Measurements from ENCODE around the gene VPREB1. TPM values are rescaled to one million over a fixed set of nuclear protein-coding genes. Genes with fewer than 3 reads are reported as not detected.
"Not testable (repeated sequence)": the region's sequence is repeated elsewhere in the genome, so short reads cannot be mapped to it uniquely, and the experiment has no call there.

VPREB1 gene
- total RNA-seq, 6 donors from 2014 or later: not detected

DNA sequence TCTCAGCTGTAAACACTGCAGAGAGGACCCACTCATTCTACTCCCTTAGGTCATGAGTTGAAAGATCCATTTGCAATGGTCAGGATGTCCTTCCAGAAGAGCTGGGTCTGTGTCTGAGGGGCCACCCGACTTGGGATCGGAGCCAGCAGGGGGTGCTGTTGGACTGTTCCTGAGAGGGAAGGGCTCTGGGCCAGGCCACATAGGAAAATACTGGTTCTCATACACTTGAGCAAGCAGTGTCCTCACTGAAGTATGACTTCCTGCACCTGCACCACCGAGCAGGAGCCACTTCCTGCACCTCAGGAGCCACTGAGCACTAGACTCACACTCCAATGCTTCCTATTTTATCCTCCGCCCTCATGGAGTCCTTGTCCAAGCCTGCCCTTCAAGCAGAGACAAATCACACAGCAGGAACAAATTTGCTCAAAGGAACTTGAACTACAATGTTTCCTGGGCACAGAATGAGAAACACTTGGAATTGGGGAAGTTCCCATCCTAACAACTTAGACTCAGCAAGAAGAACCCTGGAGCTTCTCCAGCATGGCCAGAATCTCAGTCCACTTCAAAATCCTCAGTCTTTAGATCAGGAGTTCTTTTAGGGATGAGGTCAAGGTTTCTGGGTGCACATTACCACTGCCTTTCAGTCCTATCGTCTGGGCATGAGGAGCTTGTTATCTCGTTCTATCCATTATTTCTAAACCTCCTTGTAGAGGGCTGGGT is 36.6 kb upstream of the VPREB1 start:
- peak in 1 of 2 donors; percentile 70 for DNase-seq
- 15 to 43% methylated on average over 3 to 6 of the region's 6 CpGs for WGBS, 2 donors
- H3K27ac ChIP-seq: no peak overlapping the region
- no peak overlapping the region for H3K4me3 ChIP-seq
- no peaks in the 10 kb centered on the region for H3K9me3 ChIP-seq
- TF ChIP-seq, protein P1, sequence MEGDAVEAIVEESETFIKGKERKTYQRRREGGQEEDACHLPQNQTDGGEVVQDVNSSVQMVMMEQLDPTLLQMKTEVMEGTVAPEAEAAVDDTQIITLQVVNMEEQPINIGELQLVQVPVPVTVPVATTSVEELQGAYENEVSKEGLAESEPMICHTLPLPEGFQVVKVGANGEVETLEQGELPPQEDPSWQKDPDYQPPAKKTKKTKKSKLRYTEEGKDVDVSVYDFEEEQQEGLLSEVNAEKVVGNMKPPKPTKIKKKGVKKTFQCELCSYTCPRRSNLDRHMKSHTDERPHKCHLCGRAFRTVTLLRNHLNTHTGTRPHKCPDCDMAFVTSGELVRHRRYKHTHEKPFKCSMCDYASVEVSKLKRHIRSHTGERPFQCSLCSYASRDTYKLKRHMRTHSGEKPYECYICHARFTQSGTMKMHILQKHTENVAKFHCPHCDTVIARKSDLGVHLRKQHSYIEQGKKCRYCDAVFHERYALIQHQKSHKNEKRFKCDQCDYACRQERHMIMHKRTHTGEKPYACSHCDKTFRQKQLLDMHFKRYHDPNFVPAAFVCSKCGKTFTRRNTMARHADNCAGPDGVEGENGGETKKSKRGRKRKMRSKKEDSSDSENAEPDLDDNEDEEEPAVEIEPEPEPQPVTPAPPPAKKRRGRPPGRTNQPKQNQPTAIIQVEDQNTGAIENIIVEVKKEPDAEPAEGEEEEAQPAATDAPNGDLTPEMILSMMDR (IDR thresholded peaks at IDR 0.05): peak; percentile 23 to 60 (median 39)
- no peak for TF ChIP-seq POLR2AphosphoS5 (IDR thresholded peaks at IDR 0.05)
- H3K4me1 ChIP-seq: peaks cover 0 to 5% (median 2%) of the 10 kb centered on the region in 4 donors
- H3K36me3 ChIP-seq: no peaks in the 10 kb centered on the region
- no peaks in the 10 kb centered on the region for H3K27me3 ChIP-seq
- peak; percentile 69 to 85 for ATAC-seq (ENCODE audit: low FRiP score in 2 of 2)

DNA sequence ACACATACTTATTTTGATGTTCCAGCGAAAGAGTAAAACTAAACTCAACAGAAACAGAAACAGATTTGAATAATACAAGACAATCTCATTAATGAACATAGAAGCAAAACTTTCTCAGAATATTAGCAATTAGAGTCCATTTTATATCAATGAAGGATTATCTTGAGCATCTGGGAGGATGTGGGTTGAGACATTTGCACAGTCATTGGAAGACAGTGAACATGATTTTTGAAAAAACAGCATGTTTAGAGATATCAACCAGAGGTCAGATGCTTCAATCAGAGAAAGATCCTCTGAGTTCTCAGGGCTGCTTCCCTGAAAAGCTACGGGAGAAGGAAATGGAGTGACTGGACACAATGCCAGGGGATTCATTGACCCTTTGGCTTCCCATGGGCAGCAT is 35.9 kb upstream of the VPREB1 start:
- no peak overlapping the region for H3K4me3 ChIP-seq
- H3K36me3 ChIP-seq: no peaks in the 10 kb centered on the region
- H3K27ac ChIP-seq: no peak overlapping the region
- no peak for TF ChIP-seq POLR2AphosphoS5 (IDR thresholded peaks at IDR 0.05)
- TF ChIP-seq, protein P1 (IDR thresholded peaks at IDR 0.05): no peak
- TF ChIP-seq EP300 (IDR thresholded peaks at IDR 0.05): no peak
- no peak for TF ChIP-seq POLR2A (IDR thresholded peaks at IDR 0.05)
- H3K9me3 ChIP-seq: no peaks in the 10 kb centered on the region
- DNase-seq (no peak), ATAC-seq (ENCODE audit: low FRiP score in 2 of 2) (no peak)
- WGBS, 2 donors: 32 to 69% methylated on average over 2 of the region's 2 CpGs
- peaks cover 0 to 5% (median 2%) of the 10 kb centered on the region in 4 donors for H3K4me1 ChIP-seq
- H3K27me3 ChIP-seq: no peaks in the 10 kb centered on the region

DNA sequence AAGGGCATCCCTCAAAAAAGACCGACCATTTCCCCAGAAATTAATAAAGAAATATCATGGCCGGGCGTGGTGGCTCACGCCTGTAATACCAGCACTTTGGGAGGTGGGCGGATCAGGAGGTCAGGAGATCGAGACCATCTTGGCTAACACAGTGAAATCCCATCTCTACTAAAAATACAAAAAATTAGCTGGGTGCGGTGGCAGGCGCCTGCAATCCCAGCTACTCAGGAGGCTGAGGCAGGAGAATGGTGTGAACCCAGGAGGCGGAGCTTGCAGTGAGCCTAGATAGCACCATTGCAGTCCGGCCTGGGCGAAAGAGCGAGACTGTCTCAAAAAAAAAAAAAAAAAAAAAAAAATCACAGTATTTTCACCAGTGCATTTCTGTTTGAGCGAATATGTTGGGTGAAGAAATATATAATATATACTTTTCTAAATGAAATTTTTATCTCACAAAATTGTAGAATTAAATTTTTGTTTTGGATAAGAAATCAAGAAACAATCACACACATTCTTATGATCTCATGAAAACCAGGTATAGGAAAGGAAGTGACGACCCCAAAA is 35.4 kb upstream of the VPREB1 start:
- H3K9me3 ChIP-seq; H3K27ac ChIP-seq; H3K27me3 ChIP-seq; ATAC-seq (ENCODE audit: low FRiP score in 2 of 2); DNase-seq; H3K4me3 ChIP-seq; H3K4me1 ChIP-seq; H3K36me3 ChIP-seq: not testable (repeated sequence)
- WGBS, 2 donors: 90 to 93% methylated on average over 14 of the region's 14 CpGs

DNA sequence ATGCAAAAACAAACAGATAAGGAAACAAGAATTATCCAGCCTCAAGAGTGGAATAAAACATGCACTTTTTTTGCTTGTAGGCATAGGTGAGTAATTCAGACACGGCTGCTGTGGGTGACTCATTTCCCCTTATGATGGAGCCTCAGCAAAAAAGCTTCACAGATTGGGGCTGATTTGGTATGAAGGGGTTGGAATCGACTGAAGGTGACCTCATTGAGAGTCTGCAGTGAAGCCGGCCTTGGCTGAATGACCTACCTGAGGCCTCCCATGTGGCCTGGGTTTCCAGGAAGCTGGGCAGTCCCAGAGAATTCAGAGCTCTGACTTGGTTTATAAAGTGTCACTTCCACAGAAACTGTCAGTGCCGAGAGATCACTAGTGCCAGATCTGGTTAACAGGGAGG is 34.2 kb upstream of the VPREB1 start:
- Histone ChIP-seq H3K4me3 (no peak overlapping the region), H3K27ac (no peak overlapping the region), H3K27me3 (no peaks in the 10 kb centered on the region), H3K4me1 (peaks cover 0 to 5% (median 2%) of the 10 kb centered on the region in 4 donors), H3K9me3 (no peaks in the 10 kb centered on the region), H3K36me3 (no peaks in the 10 kb centered on the region)
- TF ChIP-seq, protein P1 (IDR thresholded peaks at IDR 0.05): no peak
- TF ChIP-seq EP300 (IDR thresholded peaks at IDR 0.05) (no peak), POLR2A (IDR thresholded peaks at IDR 0.05) (no peak), POLR2AphosphoS5 (IDR thresholded peaks at IDR 0.05) (no peak)
- ATAC-seq (ENCODE audit: low FRiP score in 2 of 2): no peak
- 39 to 41% methylated on average over 4 of the region's 4 CpGs for WGBS, 2 donors
- DNase-seq: no peak

DNA sequence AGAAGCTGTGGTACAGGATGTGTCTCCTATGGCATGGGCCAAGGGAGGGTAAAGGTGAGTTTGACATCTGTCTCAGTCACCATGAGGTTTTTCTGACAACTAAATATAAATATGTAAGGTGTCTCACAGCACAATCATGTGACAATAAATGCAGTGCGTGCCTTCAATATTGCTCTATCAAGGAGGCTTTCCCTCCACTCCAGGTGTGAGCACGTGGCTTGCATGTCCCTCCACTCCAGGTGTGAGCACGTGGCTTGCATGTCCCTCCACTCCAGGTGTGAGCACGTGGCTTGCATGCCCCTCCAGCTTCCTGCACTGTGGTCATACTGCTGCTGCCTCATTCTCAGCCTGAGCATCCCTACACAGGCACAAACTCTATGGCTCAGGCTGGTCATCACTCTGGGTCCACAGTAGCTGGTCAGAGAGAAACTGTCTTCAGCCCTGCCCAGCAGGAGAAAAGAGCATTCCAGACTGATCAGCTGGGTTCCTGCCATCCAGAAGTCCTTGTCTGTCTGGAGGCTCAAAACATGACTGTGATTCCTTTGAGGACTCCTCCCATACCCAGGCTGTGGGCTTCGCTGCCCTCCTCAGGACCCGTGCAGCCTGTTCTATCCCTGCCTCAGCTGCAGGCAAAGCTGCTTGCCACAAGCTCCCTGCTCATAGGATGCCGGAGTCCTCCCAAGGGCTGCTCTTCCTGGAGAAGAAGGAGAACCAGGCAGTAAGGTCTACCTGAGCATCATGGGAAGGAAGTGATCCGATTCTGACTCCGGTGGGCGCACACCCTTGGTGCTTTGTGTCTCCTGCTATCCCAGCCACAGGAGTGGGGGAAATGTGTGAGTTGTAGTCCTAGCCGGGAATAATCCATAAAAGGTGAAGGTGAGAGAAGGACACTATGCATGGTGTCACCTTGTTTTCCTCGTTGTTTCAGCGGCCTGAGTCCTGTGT is 33.4 kb upstream of the VPREB1 start:
- H3K4me1 ChIP-seq: peaks cover 0 to 5% (median 2%) of the 10 kb centered on the region in 4 donors
- no peak for ATAC-seq (ENCODE audit: low FRiP score in 2 of 2)
- H3K9me3 ChIP-seq: no peaks in the 10 kb centered on the region
- TF ChIP-seq EP300 (IDR thresholded peaks at IDR 0.05): no peak
- no peak for TF ChIP-seq POLR2AphosphoS5 (IDR thresholded peaks at IDR 0.05)
- TF ChIP-seq, protein P1 (IDR thresholded peaks at IDR 0.05): no peak
- DNase-seq: no peak
- H3K27ac ChIP-seq: no peak overlapping the region
- H3K4me3 ChIP-seq: no peak overlapping the region
- no peaks in the 10 kb centered on the region for H3K27me3 ChIP-seq
- 67 to 69% methylated on average over 12 to 13 of the region's 13 CpGs for WGBS, 2 donors
- no peaks in the 10 kb centered on the region for H3K36me3 ChIP-seq
